Measurements from ENCODE around the gene TIGD7.

TIGD7 gene, protein sequence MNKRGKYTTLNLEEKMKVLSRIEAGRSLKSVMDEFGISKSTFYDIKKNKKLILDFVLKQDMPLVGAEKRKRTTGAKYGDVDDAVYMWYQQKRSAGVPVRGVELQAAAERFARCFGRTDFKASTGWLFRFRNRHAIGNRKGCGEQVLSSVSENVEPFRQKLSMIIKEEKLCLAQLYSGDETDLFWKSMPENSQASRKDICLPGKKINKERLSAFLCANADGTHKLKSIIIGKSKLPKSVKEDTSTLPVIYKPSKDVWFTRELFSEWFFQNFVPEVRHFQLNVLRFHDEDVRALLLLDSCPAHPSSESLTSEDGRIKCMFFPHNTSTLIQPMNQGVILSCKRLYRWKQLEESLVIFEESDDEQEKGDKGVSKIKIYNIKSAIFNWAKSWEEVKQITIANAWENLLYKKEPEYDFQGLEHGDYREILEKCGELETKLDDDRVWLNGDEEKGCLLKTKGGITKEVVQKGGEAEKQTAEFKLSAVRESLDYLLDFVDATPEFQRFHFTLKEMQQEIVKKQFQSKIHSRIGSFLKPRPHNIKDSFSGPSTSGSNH

DNA sequence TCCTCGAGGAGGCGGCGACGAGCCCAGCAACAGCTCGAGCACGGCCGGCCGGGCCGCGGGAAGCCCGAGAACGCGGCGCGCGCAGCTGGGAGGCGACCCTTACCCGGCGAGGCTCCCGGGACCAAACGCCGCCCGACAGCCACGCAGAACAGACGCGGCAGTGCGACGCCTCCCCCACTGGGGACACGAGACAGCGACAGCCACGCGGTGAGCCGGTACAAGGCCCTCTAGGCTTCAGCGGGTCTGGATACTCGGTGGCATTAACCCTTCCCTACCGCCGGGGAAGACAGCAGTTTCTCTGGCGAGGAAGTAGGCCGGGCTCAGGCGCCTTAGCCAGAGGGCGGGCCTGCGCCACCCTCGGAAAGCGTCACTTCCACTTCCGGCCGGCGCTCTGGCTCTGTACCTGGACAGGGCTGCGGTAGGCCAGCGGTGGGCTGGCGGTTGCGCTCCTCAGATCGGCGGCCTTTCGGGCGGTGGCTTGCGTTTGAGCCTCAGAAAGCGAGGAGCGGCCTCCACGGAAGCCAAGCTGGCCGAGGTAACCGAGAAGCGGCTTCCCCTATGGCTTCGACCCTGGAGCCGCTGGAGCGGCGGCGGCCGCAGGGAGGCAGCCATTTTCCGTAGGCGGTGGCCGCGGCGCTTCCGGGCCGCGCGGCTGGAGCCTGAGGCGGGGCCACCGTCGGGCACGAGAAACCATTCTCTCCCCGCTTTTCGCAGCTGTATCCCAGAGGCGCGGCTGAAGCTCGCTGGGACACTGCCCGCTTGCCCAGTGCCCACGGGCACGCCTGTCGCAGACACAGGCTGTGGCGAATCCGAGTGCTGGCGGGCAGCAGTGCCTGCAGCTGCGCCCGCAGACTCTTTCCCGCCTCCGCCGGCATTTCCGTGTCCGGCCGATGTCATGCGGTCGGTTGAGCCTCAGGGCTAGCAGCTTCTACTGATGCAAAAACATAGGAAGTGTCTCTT is at the start of gene TIGD7, which contains the start of gene ZNF75A:
TIGD7 (minus strand) TSS at position 322 of the 960 bp plus-strand sequence. CDS start 4,816 bp downstream, outside the sequence.
ZNF75A (plus strand) TSS at position 389 of the 960 bp plus-strand sequence. CDS start 2,932 bp downstream, outside the sequence.
- peak; percentile 87 for DNase-seq (ENCODE audit: low spot score)

DNA sequence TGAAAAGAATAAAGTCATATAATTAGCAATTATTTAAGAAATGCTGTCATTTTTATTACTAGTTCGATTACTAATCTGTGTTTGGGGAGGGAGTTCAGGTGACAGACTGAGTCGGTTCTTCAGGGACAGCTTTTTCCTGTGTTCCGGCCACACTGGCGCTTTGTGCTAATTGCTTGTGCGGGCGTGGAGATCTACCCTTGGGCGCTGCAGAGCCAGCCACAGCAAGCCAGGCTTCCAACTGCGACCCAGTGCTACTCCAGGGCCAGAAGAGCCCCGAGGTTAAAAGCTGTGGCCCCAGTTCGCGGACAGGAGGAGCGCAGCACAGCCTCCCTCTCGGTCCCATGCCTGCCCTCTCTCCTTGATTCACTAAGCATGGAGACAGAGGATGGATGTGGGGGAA is 43.9 kb upstream of the TIGD7 start:
- DNase-seq (ENCODE audit: low spot score) = no peak

DNA sequence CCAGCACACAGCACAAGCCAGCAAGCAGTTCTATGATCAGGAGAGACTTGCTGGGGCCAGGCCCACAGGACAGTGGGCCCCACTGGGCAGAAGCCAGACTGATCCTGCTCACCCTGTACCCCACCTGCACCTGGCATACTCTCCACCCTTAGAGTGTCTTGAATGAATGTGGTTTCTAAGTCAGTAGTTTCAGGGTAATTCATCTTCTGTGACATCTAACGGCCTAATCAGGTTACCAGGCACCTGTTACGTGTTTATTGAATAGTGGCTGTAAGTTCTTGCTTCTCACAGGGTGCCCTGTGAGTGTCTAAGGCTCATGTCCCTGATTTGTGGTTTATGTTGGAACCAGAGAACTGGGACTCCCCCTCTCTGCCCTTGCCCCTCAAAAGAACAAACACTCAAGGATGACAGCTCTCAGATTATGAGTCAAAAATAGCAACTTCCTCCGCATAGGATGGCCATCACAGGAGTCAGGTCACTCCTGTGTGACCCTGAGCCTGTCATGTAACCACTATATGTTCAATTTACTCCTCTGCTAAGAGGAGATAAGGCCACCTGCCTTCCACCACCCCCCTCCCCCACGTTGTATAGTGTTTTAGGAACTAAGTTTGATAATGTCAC is 43.4 kb upstream of the TIGD7 start:
- DNase-seq (ENCODE audit: low spot score) = no peak

DNA sequence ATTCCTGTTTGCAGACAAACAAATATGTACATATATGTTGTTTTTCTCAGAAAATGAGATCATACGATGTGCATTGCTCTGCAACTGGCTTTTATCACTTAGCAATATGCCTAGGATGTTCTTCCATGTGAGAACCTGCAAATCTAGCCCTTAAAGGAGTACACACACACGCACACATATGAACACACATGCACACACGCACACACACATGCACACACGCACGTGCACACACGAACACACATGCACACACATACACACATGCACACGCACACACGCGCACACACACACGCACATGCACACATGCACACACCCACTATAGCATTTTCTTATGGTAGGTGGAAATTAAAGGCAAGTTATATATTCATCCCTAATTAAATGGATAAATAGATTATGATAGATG is 42.4 kb upstream of the TIGD7 start:
- DNase-seq (ENCODE audit: low spot score) = no peak

DNA sequence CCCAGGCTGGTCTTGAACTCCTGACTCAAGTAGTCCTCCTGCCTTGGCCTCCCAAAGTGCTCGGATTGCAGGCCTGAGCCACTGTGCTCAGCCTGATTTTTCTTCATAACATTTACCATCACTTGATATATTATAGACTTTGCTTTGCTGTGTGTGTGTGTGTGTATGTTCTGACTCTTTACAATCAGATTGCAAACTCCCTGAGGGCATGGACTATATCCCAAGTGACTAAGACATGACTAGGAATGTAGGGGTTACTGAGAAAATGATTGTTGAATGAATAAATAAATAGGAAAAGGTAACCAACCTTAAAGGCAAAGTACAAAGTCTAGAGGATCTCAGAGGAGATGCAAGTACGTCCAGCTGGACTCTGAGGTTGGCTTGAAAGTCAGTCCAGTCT is 40.8 kb upstream of the TIGD7 start:
- DNase-seq (ENCODE audit: low spot score) = no peak

DNA sequence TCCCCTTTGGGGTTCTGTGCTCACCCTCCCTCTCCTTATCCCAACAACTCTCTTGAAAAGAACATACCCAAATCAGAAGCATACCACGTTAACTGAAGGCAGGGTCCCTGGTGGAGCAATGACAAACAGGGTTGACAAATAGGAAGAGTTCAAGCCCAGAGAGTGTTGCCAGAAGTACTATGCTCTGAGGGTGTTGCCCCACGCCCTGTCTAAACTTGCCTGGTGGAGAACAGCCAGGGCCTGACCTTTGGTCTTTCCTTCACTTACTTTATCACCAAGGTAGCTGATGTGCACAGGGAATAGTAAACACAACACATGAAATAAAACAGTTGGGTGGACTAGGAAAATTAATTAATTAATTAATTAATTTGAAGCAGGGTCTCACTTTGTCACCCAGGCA is 23.4 kb upstream of the TIGD7 start:
- no peak for DNase-seq (ENCODE audit: low spot score)

DNA sequence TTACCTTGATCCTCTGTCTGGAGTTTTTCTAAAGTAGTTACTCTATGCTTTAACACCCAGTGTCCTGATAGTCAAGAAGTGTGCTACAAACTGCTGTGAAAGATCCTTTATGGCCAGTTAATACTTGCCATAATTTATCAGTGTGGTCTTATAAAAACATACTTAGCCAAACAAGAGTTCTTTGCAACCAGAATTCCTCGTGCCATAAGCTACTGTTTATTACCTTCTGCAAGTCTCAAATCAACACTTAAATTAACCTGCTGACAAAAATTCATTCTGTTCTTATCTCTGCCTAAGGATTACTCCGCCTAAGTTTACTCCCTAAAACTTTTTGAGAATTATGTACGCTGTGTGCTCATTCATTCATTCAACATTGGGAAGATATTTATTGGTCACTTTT is 22.9 kb upstream of the TIGD7 start:
- DNase-seq (ENCODE audit: low spot score) = no peak

DNA sequence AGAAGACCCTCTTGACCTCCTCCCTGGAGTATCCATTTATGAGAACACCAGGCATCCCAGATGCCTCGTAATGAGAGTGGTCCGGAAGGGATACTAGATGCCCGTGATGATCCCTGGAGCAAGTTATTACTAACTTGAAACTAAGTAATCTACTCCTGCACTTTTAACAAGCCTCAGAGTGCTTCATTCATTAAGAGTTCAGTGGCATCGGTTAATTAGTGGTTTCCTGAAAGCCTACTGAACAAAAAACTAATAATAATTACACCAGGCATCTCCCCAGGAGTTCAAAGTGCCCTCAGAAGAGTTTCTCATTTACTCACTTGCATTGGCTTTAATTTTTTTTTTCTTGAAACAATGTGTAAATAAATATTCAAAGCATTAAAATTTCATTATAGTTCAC is 22.3 kb upstream of the TIGD7 start:
- DNase-seq (ENCODE audit: low spot score) = no peak

DNA sequence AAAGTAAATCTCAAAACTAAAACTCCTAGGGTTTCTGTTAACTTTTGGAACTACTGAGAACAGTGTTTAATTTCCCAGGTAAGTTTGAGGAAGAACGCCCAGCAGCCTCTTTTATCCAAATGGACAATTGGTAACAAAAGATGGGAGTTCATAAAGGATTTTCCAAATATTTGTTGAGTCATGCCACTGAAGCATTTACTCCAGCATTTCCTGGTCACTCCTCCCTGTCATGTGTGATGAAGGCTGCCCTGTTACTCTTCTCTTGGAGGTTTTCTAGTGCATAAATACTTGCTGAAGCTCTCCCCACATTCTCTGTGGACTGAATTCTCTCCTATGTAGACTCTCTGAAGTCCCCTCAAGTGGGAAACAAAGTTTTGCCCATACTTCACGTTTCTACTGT is 16.6 kb upstream of the TIGD7 start:
- DNase-seq (ENCODE audit: low spot score) = no peak

DNA sequence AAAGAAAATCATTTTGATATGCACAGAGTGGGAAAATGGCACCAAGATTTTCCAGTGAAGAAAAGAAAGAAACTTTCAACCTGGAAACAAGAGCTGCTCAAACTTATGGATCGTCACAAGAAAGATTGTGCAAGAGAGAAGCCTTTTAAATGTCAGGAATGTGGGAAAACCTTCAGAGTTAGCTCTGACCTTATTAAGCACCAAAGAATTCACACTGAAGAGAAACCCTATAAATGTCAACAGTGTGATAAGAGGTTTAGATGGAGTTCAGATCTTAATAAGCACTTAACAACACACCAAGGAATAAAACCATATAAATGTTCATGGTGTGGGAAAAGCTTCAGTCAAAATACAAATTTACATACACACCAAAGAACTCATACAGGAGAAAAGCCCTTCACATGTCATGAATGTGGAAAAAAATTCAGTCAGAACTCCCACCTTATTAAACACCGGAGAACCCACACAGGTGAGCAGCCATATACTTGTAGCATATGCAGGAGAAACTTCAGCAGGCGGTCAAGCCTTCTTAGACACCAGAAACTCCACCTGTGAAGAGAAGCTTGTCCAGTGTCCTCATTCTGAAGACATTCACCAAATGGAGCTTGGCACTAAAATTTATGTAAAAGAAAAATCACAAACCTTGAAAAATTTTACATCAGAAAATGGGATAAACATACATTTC is 12.2 kb upstream of the TIGD7 start:
- no peak for DNase-seq (ENCODE audit: low spot score)

DNA sequence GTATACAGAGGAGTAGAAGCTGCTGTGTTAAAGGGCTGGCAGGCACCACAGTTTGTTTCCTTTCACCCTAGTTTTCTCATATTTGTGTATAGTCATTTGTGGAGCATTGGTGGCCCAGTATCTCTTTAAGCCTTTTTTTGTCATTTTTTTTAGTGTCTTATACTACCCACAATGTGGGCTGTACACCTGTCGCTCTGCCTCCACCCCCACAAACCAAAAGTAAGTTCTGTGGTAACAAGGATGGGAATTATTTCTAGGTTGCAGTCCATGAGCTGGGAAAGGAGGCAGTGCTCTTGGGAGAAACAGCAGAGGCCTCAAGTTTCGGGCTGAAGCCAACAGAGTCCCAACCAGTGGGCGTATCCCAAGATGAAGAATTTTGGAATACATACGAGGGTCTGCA is 6.3 kb upstream of the TIGD7 start:
- DNase-seq (ENCODE audit: low spot score) = no peak

DNA sequence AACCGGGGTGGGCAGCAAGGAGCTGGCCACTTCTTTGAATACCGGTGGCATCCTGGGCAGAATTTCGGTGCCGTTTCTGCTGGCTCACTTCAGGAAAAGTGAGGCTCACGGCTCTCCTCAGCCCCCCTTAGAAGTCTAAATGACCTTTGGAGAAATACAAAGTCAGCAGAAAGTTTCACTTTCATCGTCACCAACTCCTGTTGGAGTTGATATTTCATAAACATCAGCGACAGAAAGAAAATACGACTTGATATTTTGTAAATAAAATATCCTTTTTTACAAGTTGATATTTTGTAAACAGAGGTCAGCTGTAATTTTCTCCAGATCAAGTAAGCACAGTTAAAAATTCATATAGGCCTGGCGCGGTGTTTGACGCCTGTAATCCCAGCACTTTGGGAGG is 848 bp upstream of the TIGD7 start:
- DNase-seq (ENCODE audit: low spot score) = no peak

DNA sequence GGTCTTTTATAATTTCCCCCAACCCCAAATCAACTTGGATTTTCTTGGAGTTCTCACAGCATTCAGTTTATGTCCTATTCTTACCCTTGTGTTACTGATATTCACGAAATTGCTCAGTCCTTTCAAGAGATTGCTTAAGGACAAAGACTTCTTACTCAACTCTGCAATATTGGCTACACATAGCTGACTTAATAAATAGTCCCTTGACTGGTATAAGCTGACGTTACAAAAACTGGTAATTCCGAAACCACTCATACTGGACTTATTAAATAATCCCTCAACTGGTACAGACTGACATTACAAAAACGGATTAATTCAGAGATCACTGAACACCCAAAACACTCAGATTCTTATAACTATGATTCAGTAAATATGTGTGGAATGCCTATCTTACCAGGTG is 860 bp downstream of the TIGD7 start:
- DNase-seq (ENCODE audit: low spot score) = no peak

DNA sequence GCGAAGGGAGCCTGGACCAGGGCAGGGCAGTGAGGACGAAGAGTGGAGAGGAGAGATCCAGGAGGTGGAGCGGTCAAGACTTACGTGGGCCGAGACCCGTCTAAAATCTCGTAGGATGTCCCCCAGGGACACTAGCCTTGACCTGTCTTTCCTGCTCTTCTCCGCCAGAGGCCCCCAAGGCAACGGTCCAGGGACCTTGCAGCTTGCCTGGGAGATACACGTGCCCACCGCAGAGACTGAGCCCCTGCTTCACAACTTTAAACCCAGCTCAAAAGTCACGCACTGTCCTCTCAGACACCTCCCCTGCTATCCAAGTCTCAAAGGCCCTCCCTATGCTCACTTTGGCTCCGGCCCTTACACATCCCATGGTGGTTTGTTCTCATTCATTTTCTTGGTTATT is 9.4 kb downstream of the TIGD7 start:
- DNase-seq (ENCODE audit: low spot score) = no peak

DNA sequence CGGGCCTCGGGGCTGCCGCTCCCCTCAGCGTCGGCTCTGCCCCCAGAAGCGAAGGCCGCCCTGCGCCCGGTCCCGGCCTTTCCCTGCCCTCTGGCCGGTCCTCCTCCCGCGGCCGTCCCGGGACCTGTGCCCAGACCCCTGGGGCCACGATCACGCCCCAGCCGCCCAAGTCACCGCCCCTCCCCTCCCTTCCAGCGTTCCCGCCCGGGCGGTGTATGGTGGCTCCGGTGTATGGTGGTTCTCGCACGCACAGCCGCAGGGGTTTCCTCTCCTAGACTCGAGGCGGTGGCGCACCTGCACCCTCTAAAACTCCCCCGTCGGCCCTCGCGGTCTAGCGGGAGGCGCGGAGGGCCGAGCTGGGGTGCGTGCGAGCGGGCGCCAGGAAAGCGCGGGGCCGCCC is 10.0 kb downstream of the TIGD7 start:
- DNase-seq (ENCODE audit: low spot score) = no peak

DNA sequence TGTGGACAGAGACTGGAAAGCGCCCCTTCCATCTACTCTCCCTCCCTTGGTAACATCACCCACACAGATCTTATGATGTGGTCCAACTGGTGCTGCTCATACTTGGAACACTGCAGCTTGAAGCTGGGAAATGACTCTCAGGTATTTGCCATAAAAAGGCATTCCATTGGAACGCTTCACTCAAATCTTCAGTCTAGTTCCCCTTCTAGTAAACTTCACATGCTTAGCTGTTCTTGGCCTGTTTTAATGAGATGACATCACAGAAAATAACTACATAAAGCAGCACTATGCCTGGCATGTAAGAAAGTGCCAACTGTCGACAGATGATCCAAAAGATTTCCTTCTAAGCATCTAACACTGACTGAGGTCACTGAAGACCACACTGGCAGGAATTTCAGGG is 12.6 kb downstream of the TIGD7 start:
- DNase-seq (ENCODE audit: low spot score) = no peak

DNA sequence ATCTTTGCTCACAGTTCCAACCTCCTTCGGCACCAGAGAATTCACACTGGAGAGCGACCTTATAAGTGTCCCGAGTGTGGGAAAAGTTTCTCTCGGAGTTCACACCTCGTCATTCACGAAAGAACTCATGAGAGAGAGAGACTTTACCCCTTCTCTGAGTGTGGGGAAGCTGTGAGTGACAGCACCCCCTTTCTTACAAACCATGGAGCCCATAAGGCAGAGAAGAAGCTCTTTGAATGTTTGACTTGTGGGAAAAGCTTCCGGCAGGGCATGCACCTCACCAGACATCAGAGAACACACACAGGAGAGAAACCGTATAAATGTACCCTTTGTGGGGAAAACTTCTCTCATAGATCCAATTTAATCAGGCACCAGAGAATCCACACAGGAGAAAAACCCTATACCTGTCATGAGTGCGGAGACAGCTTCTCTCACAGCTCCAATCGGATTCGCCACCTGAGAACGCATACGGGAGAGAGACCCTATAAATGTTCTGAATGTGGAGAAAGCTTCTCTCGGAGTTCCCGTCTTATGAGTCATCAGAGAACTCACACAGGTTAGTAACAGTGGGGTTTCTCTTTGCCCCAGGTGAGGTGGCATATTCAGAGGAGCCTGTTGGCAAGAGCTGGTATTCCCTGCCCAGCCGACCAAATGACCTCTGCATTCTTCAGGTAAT is 15.1 kb downstream of the TIGD7 start:
- no peak for DNase-seq (ENCODE audit: low spot score)

DNA sequence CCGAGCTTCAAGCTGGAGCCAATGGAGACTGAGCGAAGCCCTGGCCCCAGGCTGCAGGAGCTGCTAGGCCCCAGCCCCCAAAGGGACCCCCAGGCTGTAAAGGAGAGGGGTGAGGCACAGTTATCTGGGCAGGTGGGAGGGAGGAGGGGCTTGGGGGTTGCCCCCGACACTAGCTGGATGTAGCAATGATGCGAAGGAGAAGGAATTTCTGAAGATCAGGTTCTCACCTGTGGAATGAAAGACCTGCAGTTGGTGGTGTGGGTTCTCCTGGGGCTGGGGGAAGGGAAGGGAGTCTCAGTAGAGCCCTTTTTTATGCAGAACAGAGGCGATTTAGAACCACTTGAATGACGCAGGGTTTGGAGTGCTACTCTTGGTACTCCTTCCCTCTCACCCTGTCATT is 20.1 kb downstream of the TIGD7 start:
- DNase-seq (ENCODE audit: low spot score) = no peak

DNA sequence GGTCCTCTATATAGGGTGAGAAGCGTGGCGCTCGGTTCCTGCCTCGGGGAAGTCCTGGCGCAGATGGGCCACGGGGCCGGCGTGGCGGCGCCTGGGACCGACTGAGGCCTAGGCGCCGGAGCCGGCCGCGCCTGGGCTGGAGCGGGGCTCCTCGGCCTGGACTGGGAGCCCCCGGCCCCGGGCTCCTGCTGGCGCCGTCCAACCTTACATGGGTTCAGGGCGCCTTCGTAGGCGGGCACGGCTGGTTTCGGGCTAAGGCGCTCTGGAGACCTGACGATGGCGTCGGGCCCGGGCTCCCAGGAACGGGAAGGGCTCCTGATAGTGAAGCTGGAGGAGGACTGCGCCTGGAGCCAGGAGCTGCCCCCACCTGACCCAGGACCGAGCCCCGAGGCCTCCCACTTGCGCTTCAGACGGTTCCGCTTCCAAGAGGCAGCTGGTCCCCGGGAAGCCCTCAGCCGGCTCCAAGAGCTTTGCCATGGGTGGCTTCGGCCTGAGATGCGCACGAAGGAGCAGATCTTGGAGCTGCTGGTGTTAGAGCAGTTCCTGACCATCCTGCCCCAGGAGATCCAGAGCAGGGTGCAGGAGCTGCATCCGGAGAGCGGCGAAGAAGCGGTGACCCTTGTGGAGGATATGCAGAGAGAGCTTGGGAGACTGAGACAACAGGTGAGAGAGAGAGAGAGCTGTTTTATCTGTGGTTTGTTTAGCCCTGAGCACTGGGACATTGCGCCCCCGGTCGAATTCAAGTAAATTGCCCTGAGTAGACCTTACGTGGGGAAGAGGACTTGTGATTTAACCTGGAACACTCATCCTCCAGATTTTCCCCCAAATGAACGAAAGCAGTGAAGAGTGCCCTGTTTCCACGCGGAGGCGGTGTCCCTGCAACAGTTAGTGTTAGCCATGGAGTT is 21.4 kb downstream of the TIGD7 start:
- DNase-seq (ENCODE audit: low spot score) = no peak

Measured in CD4-positive, alpha-beta T cell treated with Interleukin-2 at 100 ng/mL for 4 hours (primary cell).